Right forelimb (tissue), 1 donor: ENCODE measurements around the gene ADAMTS4.

Experiments used
- DNase-seq: peaks from one replicate; pipeline ENCODE4 v3.0.0-alpha.2; 2018

Gene ADAMTS4

GRCh38 chr1:161219078-161219892, 20.4 kb upstream of the ADAMTS4 start:
- no peak for DNase-seq

- DNase-seq: no peak
Measured at GRCh38 chr1:161218301-161219077, 19.6 kb upstream of the ADAMTS4 start.

GRCh38 chr1:161217831-161218230, 19.0 kb upstream of the ADAMTS4 start:
- DNase-seq: no peak

GRCh38 chr1:161216945-161217712, 18.3 kb upstream of the ADAMTS4 start:
- DNase-seq: no peak

- no peak for DNase-seq
Measured at GRCh38 chr1:161215076-161215475, 16.2 kb upstream of the ADAMTS4 start, which contains the start of gene FCER1G. TSS of gene FCER1G (plus strand) at chr1:161215295. CDS start at chr1:161215322, 27 bp downstream.

GRCh38 chr1:161214369-161214768, 15.5 kb upstream of the ADAMTS4 start:
- no peak for DNase-seq

- peak; percentile 70 for DNase-seq
Measured at GRCh38 chr1:161209790-161210409, 11.0 kb upstream of the ADAMTS4 start.

- DNase-seq: no peak
Measured at GRCh38 chr1:161207173-161207572, 8.3 kb upstream of the ADAMTS4 start.

- no peak for DNase-seq
Measured at GRCh38 chr1:161206411-161207140, 7.7 kb upstream of the ADAMTS4 start.

GRCh38 chr1:161201836-161202712, 3.2 kb upstream of the ADAMTS4 start, which contains the start of gene NDUFS2:
TSS of gene NDUFS2 (plus strand) at chr1:161202367. CDS start at chr1:161202386, 19 bp downstream.
- DNase-seq: peak; percentile 97

- DNase-seq: peak; percentile 67
Measured at GRCh38 chr1:161200992-161201835, 2.4 kb upstream of the ADAMTS4 start.

GRCh38 chr1:161200421-161200991, 1.7 kb upstream of the ADAMTS4 start:
- DNase-seq: no peak

GRCh38 chr1:161199506-161200139, 769 bp upstream of the ADAMTS4 start:
- no peak for DNase-seq

- DNase-seq: peak; percentile 80
Measured at GRCh38 chr1:161198194-161198896, 509 bp downstream of the ADAMTS4 start.

- DNase-seq: no peak
Measured at GRCh38 chr1:161197560-161198193, 1.2 kb downstream of the ADAMTS4 start.

GRCh38 chr1:161196521-161197451, 2.1 kb downstream of the ADAMTS4 start:
- peak; percentile 89 for DNase-seq

- DNase-seq: no peak
Measured at GRCh38 chr1:161196111-161196510, 2.7 kb downstream of the ADAMTS4 start.
